HG02884 (cell line): ENCODE results near the gene SLC6A17.

Experiments
- ATAC-seq: cut with Tn5 transposase; IDR thresholded peaks from one replicate; pipeline ENCODE4 v1.9.1; 2021; ENCODE audit warnings: mild to moderate bottlenecking, moderate library complexity; ENCODE audit not compliant: unreplicated experiment

The SLC6A17 gene

GRCh38 chr1:110150330-110151174 is at the start of gene SLC6A17:
Gene SLC6A17 (plus strand): TSS chr1:110150494. CDS start chr1:110166930, 16,436 bp downstream.
- ATAC-seq: no peak

DNA sequence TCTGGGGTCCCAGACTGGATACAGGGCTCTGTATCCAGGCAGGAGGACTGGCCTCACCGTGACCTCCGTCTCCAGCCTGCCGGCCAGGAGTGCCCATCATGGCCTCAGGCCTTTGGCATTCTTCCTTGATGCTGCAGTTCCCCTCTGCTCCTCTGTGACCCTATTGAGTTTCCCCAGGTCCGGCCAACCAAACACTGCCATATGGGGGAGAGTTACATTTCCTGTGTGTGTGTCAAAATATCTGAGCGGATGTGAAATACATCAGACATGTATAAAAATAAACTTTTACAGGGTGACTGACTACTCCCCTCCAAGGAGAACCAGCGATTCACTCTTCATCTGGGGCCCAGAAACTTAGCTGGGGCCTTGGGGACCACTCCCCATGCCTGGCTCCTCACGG is 48.2 kb upstream of the SLC6A17 start:
- peak; percentile 54 for ATAC-seq

GRCh38 chr1:110106013-110106941 is 44.0 kb upstream of the SLC6A17 start:
- no peak for ATAC-seq

DNA sequence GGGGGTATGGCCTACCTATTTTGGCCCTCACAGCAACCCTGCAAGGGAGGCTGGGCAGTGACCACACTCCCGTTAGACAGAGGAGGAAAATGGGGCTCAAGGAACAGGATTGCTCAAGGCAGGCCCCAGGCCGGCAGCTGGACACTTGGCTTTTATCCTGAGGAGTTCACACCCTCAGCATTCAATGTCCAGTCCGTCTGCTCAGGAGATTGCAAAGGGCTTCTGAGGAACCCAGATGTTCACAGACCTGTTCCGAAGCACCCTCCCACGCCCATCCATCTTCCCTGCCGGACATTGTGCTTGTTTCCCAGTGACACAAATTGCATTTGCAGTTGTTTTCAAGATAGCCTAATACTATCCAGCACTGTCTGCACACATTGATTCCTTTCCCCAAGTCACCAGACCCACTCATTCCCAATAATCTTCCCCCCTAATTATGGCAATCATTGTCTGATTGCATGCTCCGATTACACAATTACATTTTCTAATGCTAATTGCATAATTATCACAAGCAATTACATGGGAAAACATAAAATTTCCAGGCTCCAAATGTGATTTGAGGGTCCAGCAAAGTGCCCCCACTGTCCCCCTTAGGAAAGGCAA is 42.3 kb upstream of the SLC6A17 start:
- ATAC-seq: no peak

- no peak for ATAC-seq
These were observed 39.2 kb upstream of the SLC6A17 start for GRCh38 chr1:110111081-110111480.

- ATAC-seq: no peak
These were observed 38.2 kb upstream of the SLC6A17 start, which contains the start of gene UBL4B for GRCh38 chr1:110112143-110112542. Gene UBL4B (plus strand): TSS chr1:110112443. CDS start chr1:110112535, 92 bp downstream.

GRCh38 chr1:110112656-110113055 is 37.6 kb upstream of the SLC6A17 start:
- ATAC-seq: no peak

- no peak for ATAC-seq
These were observed 36.7 kb upstream of the SLC6A17 start for GRCh38 chr1:110113551-110113950.

GRCh38 chr1:110114173-110114572 is 36.1 kb upstream of the SLC6A17 start:
- no peak for ATAC-seq

- ATAC-seq: no peak
These were observed 35.5 kb upstream of the SLC6A17 start for GRCh38 chr1:110114784-110115183.

- ATAC-seq: no peak
These were observed 31.5 kb upstream of the SLC6A17 start for GRCh38 chr1:110118636-110119396.

DNA sequence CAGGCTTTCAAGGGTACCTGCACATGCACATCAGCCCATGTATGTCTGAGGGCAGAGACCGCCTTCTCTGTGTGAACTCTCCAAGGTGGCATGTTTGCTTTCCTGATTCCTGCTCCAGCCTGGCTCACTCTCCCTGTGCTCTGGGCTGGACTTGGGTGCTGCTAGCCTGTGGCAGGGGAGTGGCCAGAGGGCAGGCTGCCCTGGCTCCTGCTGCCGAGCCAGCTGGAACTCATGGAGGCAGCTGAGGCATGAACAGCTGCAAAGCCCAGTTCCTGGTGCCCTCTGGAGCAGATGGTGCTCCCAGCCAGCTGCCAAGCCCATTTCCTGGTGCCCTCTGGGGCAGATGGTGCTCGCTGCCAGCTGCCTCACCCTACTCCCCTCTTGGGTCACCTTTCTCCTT is 30.5 kb upstream of the SLC6A17 start:
- no peak for ATAC-seq

DNA sequence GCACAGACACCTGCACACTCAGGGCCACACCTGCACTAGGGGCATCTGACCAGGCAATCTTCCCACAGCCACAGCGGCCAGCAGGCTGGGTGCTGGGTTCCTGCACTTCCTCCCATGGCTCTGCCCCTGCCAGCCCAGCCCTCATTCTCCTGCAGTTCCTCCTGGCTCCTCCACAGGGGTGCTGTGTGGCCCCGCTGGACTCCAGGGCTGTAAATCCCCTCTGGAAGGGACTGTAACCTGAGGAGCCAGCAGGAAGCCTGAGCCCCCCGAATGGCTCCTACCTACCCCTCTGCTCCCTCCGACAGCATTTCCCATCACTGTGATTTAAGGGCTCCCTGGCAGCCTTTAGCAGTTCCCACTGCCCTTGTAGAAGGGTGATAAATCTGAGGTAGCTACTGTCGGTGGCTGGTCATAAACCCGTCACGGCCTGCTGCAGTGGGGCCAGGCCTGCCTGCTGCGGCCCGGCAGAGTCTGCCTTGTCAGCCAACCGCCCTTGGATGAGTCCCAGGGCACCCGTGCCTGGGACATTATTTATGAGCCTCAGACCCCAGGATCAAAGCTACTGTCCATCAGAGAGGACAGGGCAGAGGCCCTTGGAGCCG is 29.2 kb upstream of the SLC6A17 start:
- ATAC-seq: no peak

DNA sequence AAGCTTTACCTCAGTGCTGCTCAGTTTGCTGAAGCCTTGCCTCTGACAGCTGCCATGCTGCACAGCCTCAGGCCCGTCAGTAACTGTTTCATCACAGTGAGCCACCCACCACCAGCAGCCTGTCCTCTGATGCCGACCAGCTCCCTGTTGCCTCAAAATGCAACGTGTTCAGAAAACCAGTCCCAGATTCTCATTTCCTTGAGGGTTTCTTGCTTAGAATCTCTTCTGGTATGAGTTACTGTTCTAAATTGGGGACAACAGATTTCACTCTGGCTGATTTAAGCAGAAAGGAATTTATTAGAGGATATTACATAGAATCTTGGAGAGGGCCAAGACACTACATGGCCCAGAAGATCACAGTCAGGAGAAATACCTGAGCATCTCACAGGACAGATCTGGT is 27.1 kb upstream of the SLC6A17 start:
- ATAC-seq: no peak

- no peak for ATAC-seq
These were observed 24.5 kb upstream of the SLC6A17 start for GRCh38 chr1:110125810-110126209.

- no peak for ATAC-seq
These were observed 20.1 kb upstream of the SLC6A17 start for GRCh38 chr1:110130113-110130591.

- ATAC-seq: no peak
These were observed 19.3 kb upstream of the SLC6A17 start for GRCh38 chr1:110130989-110131388.

GRCh38 chr1:110132682-110133081 is 17.6 kb upstream of the SLC6A17 start:
- ATAC-seq: no peak

DNA sequence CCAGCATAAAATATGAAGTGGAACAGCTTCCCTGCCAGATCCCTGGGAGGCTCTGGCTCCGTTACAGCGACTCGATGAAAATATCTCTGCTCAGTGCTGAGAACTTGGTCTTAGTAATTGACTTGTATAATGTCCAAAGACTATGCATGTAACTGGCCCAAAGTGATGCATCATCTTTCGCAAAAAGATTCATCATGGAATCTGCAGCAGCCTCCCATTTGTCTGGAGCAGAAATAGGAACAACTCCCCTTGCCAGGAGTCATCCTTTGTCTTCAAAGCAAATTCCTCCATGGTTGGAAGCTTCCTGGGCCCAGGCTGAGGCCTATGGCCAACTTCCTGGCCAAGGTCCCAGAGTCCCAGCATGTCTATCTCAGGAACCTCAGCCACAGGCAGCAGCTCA is 16.9 kb upstream of the SLC6A17 start:
- no peak for ATAC-seq

- no peak for ATAC-seq
These were observed 16.2 kb upstream of the SLC6A17 start for GRCh38 chr1:110134050-110134595.
